HepG2 (cell line): ENCODE results near the gene KMT2B. TPM values are rescaled to one million over a fixed set of nuclear protein-coding genes. Genes with fewer than 3 reads are reported as not detected.

Source experiments
- AGO1 ChIP-seq: fragments of 200-400 bp; formaldehyde crosslinking; IDR thresholded peaks from 2 replicates; pipeline ENCODE4 v1.6.1; 2017; ENCODE audit warnings: mild to moderate bottlenecking, low read depth, low read length, moderate library complexity; ENCODE audit not compliant: poor library complexity, severe bottlenecking
- FOSL2 ChIP-seq: sonication (generic); formaldehyde crosslinking; IDR thresholded peaks from 2 replicates; pipeline ENCODE4 v1.4.0; 2020; ENCODE audit warnings: missing genetic modification reagents
- MYC ChIP-seq: sonication (generic); formaldehyde crosslinking; IDR thresholded peaks from 2 replicates; pipeline ENCODE4 v1.9.0; 2021; ENCODE audit warnings: missing genetic modification reagents, borderline replicate concordance
- NFYC ChIP-seq: IDR thresholded peaks from 2 replicates; pipeline ENCODE4 v1.6.1; 2016; ENCODE audit warnings: missing genetic modification reagents, missing compliant biosample characterization
- PCBP2 ChIP-seq: fragments of 200-400 bp; formaldehyde crosslinking; optimal IDR thresholded peaks from 2 replicates; pipeline ENCODE3; 2018; ENCODE audit warnings: low read length, low read depth; ENCODE audit not compliant: poor library complexity, severe bottlenecking
- RFX1 ChIP-seq: fragments of 450-650 bp; IDR thresholded peaks from 2 replicates; pipeline ENCODE4 v1.6.1; 2017
- SCMH1 ChIP-seq: sonication (generic); formaldehyde crosslinking; IDR thresholded peaks from 2 replicates; pipeline ENCODE4 v1.9.0; 2021; ENCODE audit warnings: missing genetic modification reagents, mild to moderate bottlenecking, borderline replicate concordance
- SOX13 ChIP-seq, 3 experiments: fragments of 450-650 bp in 1 of 3; sonication (generic) in 1 of 3; formaldehyde crosslinking in 1 of 3; IDR thresholded peaks in 2 of 3; conservative IDR thresholded peaks in 1 of 3; 2 replicates each; pipeline versions ENCODE4 v1.5.0 to v1.6.1; 2016 to 2020; ENCODE audit warnings: antibody characterized with exemption in 1 of 3, mild to moderate bottlenecking in 1 of 3, missing compliant biosample characterization in 1 of 3, missing genetic modification reagents in 1 of 3, moderate library complexity in 1 of 3
- SSRP1 ChIP-seq: IDR thresholded peaks from 2 replicates; pipeline ENCODE4 v1.6.1; 2016; ENCODE audit warnings: control low read depth
- ZFP36 ChIP-seq: fragments of 150-350 bp; IDR thresholded peaks from 2 replicates; pipeline ENCODE4 v1.6.1; 2018; ENCODE audit warnings: borderline replicate concordance, low read length, low read depth; ENCODE audit not compliant: partially characterized antibody
- ZNF33B ChIP-seq: sonication (generic); formaldehyde crosslinking; IDR thresholded peaks from 2 replicates; pipeline ENCODE4 v1.5.1; 2020; ENCODE audit warnings: mild to moderate bottlenecking, missing genetic modification reagents
- ZNF781 ChIP-seq: sonication (generic); formaldehyde crosslinking; IDR thresholded peaks from 2 replicates; pipeline ENCODE4 v1.5.1; 2020; ENCODE audit warnings: borderline replicate concordance, mild to moderate bottlenecking, missing genetic modification reagents; ENCODE audit errors: not compliant biosample characterization
- ZNF891 ChIP-seq: sonication (generic); formaldehyde crosslinking; IDR thresholded peaks from 2 replicates; pipeline ENCODE4 v1.5.0; 2020; ENCODE audit warnings: mild to moderate bottlenecking, missing genetic modification reagents
- polyA plus RNA-seq, 8 experiments: library from polyadenylated mRNA; depleted of rRNA in 3 of 8; stranded (reverse) in 7 of 8; unstranded in 1 of 8; fragments of >200 nt; fragmentation: Illumina TruSeq in 4 of 8; extraction: Trizol in 4 of 8; gene quantifications; 2 replicates each; pipeline versions ENCODE4 v1.2.1 to v1.2.3, GENCODE V29; 2011 to 2016; ENCODE audit warnings: low read depth in 4 of 8, missing spikeins in 1 of 8, mixed read lengths in 1 of 8; ENCODE audit not compliant: insufficient read depth in 1 of 8
- total RNA-seq, 5 experiments: library from RNA; depleted of rRNA; stranded (reverse); fragments of >200 nt; fragmentation: Illumina TruSeq; extraction: Trizol; gene quantifications; 2 replicates each; pipeline ENCODE4 v1.2.3, GENCODE V29; 2016; ENCODE audit warnings: low read depth in 1 of 5
- TF ChIP-seq, protein P1 (sequence below): IDR thresholded peaks from 2 replicates; pipeline ENCODE4 v1.6.1; 2016; ENCODE audit warnings: low read depth, control low read depth
- TF ChIP-seq, protein P2 (sequence below): sonication (generic); formaldehyde crosslinking; IDR thresholded peaks from 2 replicates; pipeline ENCODE4 v1.4.0; 2020; ENCODE audit warnings: missing genetic modification reagents, borderline replicate concordance
- TF ChIP-seq, protein P3 (sequence below): sonication (generic); formaldehyde crosslinking; IDR thresholded peaks from 2 replicates; pipeline ENCODE4 v1.8.1; 2023; ENCODE audit warnings: mild to moderate bottlenecking, moderate library complexity, missing genetic modification reagents
- TF ChIP-seq, protein P4 (sequence below): sonication (generic); formaldehyde crosslinking; IDR thresholded peaks from 2 replicates; pipeline ENCODE4 v1.5.1; 2020; ENCODE audit warnings: mild to moderate bottlenecking, missing genetic modification reagents, moderate library complexity

Gene KMT2B
- total and polyA plus RNA-seq, 2 of the 13 experiments (the other 11 are each of a cell fraction or from before 2014, with no cell fraction given) = 6.2 to 16.9 TPM

DNA sequence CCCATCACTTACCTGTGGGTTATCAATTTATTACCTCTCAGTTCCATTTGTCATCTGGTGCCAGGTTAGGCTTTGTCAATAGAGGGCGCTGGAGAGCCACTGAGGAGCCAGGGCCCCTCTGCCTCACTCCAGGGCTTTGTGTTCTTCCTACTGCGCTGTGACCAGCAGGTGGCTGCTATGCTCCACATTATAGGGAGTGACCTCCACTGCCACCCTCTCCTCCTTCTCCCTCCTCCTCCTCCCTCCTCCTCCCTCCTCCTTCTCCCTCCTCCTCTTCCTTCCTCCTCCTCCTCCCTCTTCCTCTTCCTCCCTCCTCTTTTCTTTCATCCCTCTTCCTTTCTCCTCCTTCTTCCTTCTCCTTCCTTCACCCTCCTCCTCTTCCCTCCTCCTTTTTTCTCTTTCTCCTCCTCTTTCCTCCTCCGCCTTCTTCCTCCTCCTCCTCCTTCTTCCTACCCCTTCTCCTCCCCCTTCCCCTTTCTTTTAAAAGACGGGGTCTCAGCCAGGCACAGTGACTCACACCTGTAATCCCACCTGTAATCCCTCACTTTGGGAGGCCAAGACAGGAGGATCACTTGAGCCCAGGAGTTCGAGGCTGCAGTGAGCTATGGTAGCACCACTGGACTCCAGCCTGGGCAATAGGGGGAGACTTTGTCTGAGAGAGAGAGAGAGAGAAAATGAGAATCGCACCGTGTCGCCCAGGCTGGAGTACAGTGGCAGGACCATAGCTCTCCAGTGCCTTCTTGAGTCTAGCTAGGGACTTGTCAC is 23.8 kb upstream of the KMT2B start (continued):
- TF ChIP-seq, protein P1, sequence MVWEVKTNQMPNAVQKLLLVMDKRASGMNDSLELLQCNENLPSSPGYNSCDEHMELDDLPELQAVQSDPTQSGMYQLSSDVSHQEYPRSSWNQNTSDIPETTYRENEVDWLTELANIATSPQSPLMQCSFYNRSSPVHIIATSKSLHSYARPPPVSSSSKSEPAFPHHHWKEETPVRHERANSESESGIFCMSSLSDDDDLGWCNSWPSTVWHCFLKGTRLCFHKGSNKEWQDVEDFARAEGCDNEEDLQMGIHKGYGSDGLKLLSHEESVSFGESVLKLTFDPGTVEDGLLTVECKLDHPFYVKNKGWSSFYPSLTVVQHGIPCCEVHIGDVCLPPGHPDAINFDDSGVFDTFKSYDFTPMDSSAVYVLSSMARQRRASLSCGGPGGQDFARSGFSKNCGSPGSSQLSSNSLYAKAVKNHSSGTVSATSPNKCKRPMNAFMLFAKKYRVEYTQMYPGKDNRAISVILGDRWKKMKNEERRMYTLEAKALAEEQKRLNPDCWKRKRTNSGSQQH (CRISPR knock-in tag) = 0 out of 2 replicates have a peak, but pooled peaks have one; percentile 36
- TF ChIP-seq, protein P2, sequence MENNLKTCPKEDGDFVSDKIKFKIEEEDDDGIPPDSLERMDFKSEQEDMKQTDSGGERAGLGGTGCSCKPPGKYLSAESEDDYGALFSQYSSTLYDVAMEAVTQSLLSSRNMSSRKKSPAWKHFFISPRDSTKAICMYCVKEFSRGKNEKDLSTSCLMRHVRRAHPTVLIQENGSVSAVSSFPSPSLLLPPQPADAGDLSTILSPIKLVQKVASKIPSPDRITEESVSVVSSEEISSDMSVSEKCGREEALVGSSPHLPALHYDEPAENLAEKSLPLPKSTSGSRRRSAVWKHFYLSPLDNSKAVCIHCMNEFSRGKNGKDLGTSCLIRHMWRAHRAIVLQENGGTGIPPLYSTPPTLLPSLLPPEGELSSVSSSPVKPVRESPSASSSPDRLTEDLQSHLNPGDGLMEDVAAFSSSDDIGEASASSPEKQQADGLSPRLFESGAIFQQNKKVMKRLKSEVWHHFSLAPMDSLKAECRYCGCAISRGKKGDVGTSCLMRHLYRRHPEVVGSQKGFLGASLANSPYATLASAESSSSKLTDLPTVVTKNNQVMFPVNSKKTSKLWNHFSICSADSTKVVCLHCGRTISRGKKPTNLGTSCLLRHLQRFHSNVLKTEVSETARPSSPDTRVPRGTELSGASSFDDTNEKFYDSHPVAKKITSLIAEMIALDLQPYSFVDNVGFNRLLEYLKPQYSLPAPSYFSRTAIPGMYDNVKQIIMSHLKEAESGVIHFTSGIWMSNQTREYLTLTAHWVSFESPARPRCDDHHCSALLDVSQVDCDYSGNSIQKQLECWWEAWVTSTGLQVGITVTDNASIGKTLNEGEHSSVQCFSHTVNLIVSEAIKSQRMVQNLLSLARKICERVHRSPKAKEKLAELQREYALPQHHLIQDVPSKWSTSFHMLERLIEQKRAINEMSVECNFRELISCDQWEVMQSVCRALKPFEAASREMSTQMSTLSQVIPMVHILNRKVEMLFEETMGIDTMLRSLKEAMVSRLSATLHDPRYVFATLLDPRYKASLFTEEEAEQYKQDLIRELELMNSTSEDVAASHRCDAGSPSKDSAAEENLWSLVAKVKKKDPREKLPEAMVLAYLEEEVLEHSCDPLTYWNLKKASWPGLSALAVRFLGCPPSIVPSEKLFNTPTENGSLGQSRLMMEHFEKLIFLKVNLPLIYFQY (CRISPR knock-in tag) = 0 out of 2 replicates have a peak, but pooled peaks have one; percentile 26
- TF ChIP-seq MYC (CRISPR knock-in tag) (no peak), ZFP36 (peak; percentile 13), SOX13 (IDR thresholded peaks at IDR 0.05) (no peak), SOX13 (CRISPR knock-in tag; conservative IDR thresholded peaks at IDR 0.05 in 1 of 2, IDR thresholded peaks at IDR 0.05 in 1 of 2) (peak in 1 of 2 experiments; percentile 18; a peak in 1 of 4 replicates), RFX1 (no peak), ZNF891 (CRISPR knock-in tag) (no peak), PCBP2 (peak; percentile 89), AGO1 (no peak), FOSL2 (CRISPR knock-in tag) (peak; percentile 41; the same call in 1 of the 2 replicates), SSRP1 (CRISPR knock-in tag) (0 out of 2 replicates have a peak, but pooled peaks have one; percentile 53), SCMH1 (no peak), ZNF33B (CRISPR knock-in tag) (no peak), ZNF781 (no peak), NFYC (CRISPR knock-in tag) (peak; percentile 23; the same call in 1 of the 2 replicates)
- TF ChIP-seq, protein P3, sequence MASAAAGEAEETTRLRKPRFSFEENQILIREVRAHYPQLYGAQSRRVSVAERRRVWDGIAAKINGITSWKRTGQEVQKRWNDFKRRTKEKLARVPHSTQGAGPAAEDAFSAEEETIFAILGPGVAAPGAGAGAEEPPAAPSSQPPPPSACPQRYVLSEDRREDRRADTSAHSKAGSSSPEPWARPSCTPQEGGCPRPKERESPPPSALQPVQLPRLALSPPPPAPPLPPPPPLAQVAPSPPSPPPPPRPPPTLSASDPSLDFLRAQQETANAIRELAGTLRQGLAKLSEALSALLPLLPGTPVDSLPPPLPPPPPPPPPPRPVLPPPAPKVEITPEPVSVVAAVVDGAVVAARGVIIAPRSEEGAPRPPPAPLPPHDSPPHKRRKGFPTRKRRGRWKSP (CRISPR knock-in tag) = peak; percentile 46; the same call in 1 of the 2 replicates
- TF ChIP-seq, protein P4, sequence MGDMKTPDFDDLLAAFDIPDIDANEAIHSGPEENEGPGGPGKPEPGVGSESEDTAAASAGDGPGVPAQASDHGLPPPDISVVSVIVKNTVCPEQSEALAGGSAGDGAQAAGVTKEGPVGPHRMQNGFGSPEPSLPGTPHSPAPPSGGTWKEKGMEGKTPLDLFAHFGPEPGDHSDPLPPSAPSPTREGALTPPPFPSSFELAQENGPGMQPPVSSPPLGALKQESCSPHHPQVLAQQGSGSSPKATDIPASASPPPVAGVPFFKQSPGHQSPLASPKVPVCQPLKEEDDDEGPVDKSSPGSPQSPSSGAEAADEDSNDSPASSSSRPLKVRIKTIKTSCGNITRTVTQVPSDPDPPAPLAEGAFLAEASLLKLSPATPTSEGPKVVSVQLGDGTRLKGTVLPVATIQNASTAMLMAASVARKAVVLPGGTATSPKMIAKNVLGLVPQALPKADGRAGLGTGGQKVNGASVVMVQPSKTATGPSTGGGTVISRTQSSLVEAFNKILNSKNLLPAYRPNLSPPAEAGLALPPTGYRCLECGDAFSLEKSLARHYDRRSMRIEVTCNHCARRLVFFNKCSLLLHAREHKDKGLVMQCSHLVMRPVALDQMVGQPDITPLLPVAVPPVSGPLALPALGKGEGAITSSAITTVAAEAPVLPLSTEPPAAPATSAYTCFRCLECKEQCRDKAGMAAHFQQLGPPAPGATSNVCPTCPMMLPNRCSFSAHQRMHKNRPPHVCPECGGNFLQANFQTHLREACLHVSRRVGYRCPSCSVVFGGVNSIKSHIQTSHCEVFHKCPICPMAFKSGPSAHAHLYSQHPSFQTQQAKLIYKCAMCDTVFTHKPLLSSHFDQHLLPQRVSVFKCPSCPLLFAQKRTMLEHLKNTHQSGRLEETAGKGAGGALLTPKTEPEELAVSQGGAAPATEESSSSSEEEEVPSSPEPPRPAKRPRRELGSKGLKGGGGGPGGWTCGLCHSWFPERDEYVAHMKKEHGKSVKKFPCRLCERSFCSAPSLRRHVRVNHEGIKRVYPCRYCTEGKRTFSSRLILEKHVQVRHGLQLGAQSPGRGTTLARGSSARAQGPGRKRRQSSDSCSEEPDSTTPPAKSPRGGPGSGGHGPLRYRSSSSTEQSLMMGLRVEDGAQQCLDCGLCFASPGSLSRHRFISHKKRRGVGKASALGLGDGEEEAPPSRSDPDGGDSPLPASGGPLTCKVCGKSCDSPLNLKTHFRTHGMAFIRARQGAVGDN (CRISPR knock-in tag) = peak; percentile 12; the same call in 1 of the 2 replicates
